DOHH2 (cell line): ENCODE measurements around the gene DDX49.

Experiments
- H3F3A ChIP-seq: fragments of 200-600 bp; sonication (generic), shearing (Covaris generic); 2 replicates; pipeline ENCODE4 v1.6.0; 2016; ENCODE audit warnings: antibody characterized with exemption, mild to moderate bottlenecking; ENCODE audit not compliant: control insufficient read depth, insufficient read depth
- H3K27ac ChIP-seq: fragments of 200-600 bp; sonication (generic); 2 replicates; pipeline ENCODE4 v1.5.1; 2014; ENCODE audit warnings: low read depth, mild to moderate bottlenecking, low read length, moderate library complexity
- H3K27me3 ChIP-seq: fragments of 200-600 bp; sonication (generic); 2 replicates; pipeline ENCODE4 v1.6.1; 2014; ENCODE audit warnings: mild to moderate bottlenecking, low read length, mixed read lengths; ENCODE audit not compliant: control insufficient read depth
- H3K36me3 ChIP-seq: fragments of 200-600 bp; sonication (generic); 2 replicates; pipeline ENCODE4 v1.6.1; 2014; ENCODE audit warnings: mild to moderate bottlenecking, low read length, moderate library complexity, mixed read lengths; ENCODE audit not compliant: control insufficient read depth
- H3K4me1 ChIP-seq: fragments of 200-600 bp; sonication (generic); 2 replicates; pipeline ENCODE4 v1.6.1; 2014; ENCODE audit warnings: mild to moderate bottlenecking, low read length, mixed read lengths; ENCODE audit not compliant: control insufficient read depth
- H3K4me2 ChIP-seq: fragments of 200-600 bp; sonication (generic); 2 replicates; pipeline ENCODE4 v1.6.0; 2014; ENCODE audit warnings: mild to moderate bottlenecking, low read length, moderate library complexity
- H3K4me3 ChIP-seq: fragments of 200-600 bp; sonication (generic); 2 replicates; pipeline ENCODE4 v1.5.1; 2014; ENCODE audit warnings: mild to moderate bottlenecking, low read length, mixed read lengths
- H3K79me2 ChIP-seq: fragments of 200-600 bp; sonication (generic); 2 replicates; pipeline ENCODE4 v1.6.1; 2014; ENCODE audit warnings: mild to moderate bottlenecking, low read length, mixed read lengths; ENCODE audit not compliant: control insufficient read depth
- H3K9me2 ChIP-seq: fragments of 200-600 bp; sonication (generic); replicated peaks from 2 replicates; pipeline ENCODE4 v1.6.1; 2014; ENCODE audit warnings: mild to moderate bottlenecking, low read length, mixed read lengths; ENCODE audit not compliant: control insufficient read depth
- H3K9me3 ChIP-seq: fragments of 200-600 bp; sonication (generic); 2 replicates; pipeline ENCODE4 v1.6.1; 2014; ENCODE audit warnings: antibody characterized with exemption, low read length, mixed read lengths; ENCODE audit not compliant: control insufficient read depth, insufficient read depth
- H4K20me1 ChIP-seq: fragments of 200-600 bp; sonication (generic); 2 replicates; pipeline ENCODE4 v1.6.0; 2014; ENCODE audit warnings: low read depth, mild to moderate bottlenecking, antibody characterized with exemption, low read length, moderate library complexity; ENCODE audit not compliant: control insufficient read depth, insufficient read depth
- EZH2phosphoT487 ChIP-seq: fragments of 200-600 bp; sonication (generic); IDR thresholded peaks from 2 replicates; pipeline ENCODE4 v1.6.1; 2017; ENCODE audit warnings: borderline replicate concordance, mild to moderate bottlenecking, antibody characterized with exemption, low read length, moderate library complexity, mixed read lengths
- TF ChIP-seq, protein P1 (sequence below): fragments of 200-600 bp; sonication (generic); IDR thresholded peaks from one replicate; pipeline ENCODE4 v1.5.1; 2014; ENCODE audit warnings: antibody characterized with exemption, mild to moderate bottlenecking, low read depth, low read length; ENCODE audit not compliant: poor library complexity, severe bottlenecking

The DDX49 gene

DNA sequence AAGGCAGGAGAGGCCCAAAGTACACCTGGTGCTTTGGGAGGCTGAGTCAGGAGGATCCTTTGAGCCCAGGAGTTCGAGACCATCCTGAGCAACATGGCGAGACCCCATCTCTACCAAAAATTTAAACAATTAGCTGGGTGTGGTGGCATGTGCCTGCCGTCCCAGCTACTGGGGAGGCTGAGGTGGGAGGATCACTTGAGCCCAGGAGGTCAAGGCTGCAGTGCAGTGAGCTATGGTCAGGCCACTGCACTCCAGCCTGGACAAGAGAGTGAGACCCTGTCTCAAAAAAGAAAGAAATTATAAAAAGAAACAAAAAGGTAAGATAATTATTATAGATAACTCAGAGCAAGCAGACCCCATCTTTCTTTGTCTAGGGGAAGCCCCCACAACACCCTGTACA, 19.6 kb downstream of the DDX49 start:
- Histone ChIP-seq H3K36me3 (no peaks in the 10 kb centered on the region), H3K79me2 (no peaks in the 10 kb centered on the region), H3K9me2 (no peaks in the 10 kb centered on the region), H3K27ac (no peak overlapping the region), H3F3A (no peaks in the 10 kb centered on the region), H3K4me2 (no peak overlapping the region), H3K27me3 (peaks cover 34% of the 10 kb centered on the region), H3K9me3 (no peaks in the 10 kb centered on the region), H3K4me1 (peaks cover 6% of the 10 kb centered on the region; the same call in 1 of the 2 replicates), H3K4me3 (no peak overlapping the region), H4K20me1 (no peaks in the 10 kb centered on the region)
- TF ChIP-seq, protein P1, sequence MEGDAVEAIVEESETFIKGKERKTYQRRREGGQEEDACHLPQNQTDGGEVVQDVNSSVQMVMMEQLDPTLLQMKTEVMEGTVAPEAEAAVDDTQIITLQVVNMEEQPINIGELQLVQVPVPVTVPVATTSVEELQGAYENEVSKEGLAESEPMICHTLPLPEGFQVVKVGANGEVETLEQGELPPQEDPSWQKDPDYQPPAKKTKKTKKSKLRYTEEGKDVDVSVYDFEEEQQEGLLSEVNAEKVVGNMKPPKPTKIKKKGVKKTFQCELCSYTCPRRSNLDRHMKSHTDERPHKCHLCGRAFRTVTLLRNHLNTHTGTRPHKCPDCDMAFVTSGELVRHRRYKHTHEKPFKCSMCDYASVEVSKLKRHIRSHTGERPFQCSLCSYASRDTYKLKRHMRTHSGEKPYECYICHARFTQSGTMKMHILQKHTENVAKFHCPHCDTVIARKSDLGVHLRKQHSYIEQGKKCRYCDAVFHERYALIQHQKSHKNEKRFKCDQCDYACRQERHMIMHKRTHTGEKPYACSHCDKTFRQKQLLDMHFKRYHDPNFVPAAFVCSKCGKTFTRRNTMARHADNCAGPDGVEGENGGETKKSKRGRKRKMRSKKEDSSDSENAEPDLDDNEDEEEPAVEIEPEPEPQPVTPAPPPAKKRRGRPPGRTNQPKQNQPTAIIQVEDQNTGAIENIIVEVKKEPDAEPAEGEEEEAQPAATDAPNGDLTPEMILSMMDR, result no peak
- TF ChIP-seq EZH2phosphoT487, result no peak

DNA sequence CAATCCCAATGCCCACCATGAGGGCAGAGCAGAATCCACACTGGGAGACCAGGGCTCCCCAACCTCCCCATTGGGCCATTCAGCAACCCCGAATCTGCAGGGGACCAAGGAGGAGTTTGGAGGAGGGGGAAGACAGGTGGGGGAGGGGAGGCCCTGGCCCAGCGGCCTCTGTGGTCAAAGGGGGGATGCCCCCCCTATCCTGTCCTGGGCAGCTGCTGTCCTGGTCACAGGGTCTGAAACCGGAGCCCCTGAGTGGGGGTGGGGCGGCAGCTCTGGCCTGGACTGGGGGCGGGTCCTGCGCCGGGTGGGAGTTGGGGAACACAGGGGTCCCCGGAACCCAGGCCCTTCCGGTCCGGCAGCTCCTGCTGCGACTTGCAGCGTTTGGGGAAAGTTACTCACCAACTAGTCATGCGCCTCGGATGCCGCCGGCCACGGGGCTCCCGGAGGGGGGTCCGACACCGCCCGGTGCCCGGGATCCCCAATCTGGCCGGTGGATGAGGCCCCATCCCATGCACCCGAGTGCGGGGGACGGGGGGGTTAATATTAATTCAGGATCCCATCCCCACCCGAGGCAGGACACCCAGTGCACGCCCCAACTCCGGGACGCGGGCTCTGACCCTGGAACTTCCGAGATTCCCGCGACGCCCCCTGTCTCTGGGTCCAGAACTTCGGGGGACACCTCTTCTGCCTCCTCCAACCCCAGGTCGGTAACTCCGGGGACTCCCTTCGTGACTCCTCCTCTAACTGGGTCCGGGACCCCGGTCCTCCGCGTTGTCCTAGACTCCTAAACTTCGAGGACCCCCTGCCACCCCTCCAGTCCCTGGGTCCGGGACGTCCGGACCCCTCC, 20.6 kb downstream of the DDX49 start:
- Histone ChIP-seq H3K4me2 (peak overlapping the region; percentile 52), H3K9me3 (no peaks in the 10 kb centered on the region), H3K79me2 (no peaks in the 10 kb centered on the region), H4K20me1 (no peaks in the 10 kb centered on the region), H3K27ac (no peak overlapping the region), H3K27me3 (peaks cover 34% of the 10 kb centered on the region), H3F3A (no peaks in the 10 kb centered on the region), H3K9me2 (no peaks in the 10 kb centered on the region), H3K36me3 (no peaks in the 10 kb centered on the region), H3K4me3 (peak overlapping the region; percentile 32; the same call in 1 of the 2 replicates), H3K4me1 (peaks cover 6% of the 10 kb centered on the region; the same call in 1 of the 2 replicates)
- TF ChIP-seq, protein P1, result no peak
- TF ChIP-seq EZH2phosphoT487, result peak; percentile 81; the same call in 1 of the 2 replicates

DNA sequence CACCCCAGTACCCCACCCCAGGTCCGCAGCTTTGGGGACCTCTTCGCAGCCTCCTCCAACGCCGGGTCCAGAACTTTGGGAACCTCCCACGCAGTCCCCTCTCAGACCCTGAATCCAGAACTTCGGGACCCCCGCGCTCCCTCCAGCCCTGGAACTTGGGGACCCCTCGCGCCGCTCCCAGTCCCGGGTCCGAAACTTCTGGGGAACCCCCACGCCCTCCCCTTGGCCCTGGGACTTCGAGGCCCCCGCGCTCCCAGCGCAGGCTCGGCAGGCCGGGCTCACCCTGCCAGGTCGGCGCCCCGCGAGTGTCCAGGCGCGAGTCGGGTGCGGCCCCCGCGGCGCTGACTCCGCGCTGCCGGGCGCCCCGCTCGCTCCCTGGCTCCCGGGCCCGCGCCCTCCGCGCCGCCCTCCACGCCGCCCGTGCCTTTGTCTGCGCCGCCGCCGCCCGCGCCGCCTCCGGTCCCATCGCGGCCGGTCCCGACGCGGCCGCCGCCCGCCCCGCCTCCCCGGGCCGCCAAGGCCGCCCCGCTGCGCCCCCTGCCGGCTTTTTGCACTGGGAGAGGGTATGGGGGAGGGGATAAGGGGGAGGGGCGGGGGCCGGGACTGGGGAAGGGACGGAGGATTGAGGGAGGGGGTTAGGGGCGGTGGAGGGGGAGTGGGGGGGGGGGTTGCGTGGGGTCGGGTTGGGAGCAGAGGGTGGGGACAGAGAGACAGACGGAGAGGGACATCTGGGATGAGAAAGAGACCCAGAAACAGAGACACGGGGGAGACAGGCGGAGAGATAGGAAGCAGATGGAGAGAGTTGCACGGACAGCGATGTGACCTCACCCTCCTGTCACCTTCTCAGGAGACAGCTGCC, 21.5 kb downstream of the DDX49 start, which contains the start of gene HOMER3:
Gene HOMER3, minus strand, starts transcription at position 449 of the 859 bp plus-strand sequence. CDS start 2,235 bp downstream, outside the sequence.
- Histone ChIP-seq H3K27me3 (peaks cover 34% of the 10 kb centered on the region), H3K27ac (no peak within 1 kb of the TSS), H3K79me2 (no peaks in the 10 kb centered on the region), H3K9me3 (no peaks in the 10 kb centered on the region), H3F3A (no peaks in the 10 kb centered on the region), H3K36me3 (no peaks in the 10 kb centered on the region), H3K4me1 (peaks cover 8% of the 10 kb centered on the region), H4K20me1 (no peaks in the 10 kb centered on the region), H3K4me3 (peak within 1 kb of the TSS; percentile 32), H3K9me2 (no peaks in the 10 kb centered on the region), H3K4me2 (peak within 1 kb of the TSS; percentile 52)
- TF ChIP-seq, protein P1, result no peak
- TF ChIP-seq EZH2phosphoT487, result no peak
